Measurements from ENCODE around the gene GCC1.

GRCh38 chr7:127612263-127612662 lies 26.9 kb upstream of the GCC1 start:
- TF ChIP-seq POLR2A (IDR thresholded peaks at IDR 0.05) (no peak), CTCF (IDR thresholded peaks at IDR 0.05) (no peak)

All from body of pancreas (tissue), 4 donors.